Peyer's patch (tissue), 4 donors: ENCODE results near the gene HES7.

Source experiments
- CTCF ChIP-seq, 6 experiments: fragments of 450-650 bp in 4 of 6; fragments of 200-600 bp in 2 of 6; sonication (generic) in 1 of 6; IDR thresholded peaks; one replicate each; pipeline ENCODE4 v1.5.1; 2017 to 2019; ENCODE audit warnings: antibody characterized with exemption in 6 of 6, mild to moderate bottlenecking in 3 of 6, moderate library complexity in 1 of 6
- POLR2A ChIP-seq, 2 donors: fragments of 450-650 bp; IDR thresholded peaks; one replicate each; pipeline ENCODE4 v1.5.1; 2017; ENCODE audit warnings: antibody characterized with exemption in 2 of 2, mild to moderate bottlenecking in 2 of 2, moderate library complexity in 2 of 2

DNA sequence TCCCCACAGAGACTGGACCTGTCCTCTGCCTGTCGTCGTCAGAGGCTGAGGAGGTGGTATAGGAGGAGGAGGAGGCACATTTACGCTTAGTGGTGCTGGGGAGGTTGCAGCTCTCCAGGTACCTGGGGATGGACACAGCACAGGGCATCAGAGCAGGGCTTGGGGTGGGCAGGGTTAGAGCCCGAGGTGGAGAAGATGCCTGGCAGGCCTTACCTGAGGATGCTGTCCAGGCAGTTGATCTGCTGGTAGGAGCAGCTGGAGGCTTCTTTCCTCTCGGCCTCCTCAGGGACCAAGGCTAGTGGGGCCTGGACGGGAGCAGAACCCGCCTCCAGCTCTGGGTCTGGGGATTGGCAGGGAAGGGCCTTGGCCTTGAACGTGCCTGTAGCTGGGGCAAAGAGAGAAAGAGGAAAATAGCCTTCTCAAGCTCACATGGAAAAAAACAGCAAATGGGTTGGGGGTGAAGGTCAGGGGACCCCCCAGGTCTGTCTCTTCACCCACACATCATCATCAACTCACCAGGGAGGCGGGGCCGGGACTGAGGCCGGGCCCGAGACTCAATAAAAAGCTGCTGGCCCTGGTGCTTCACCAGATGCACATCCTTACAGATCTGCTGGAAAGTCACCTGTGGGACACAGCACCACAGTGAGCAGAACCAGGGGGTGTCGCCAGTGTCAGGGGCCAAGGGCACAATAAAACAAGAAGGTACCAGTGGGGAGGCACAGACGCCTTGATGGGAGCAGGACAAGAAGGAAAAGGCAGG is 22.7 kb upstream of the HES7 start:
- TF ChIP-seq CTCF (IDR thresholded peaks at IDR 0.05) (no peak), POLR2A (IDR thresholded peaks at IDR 0.05) (no peak)
